Fibroblast of mammary gland (primary cell): ENCODE data around the gene ACHE.

Source experiments
- DNase-seq: peaks from one replicate; pipeline ENCODE4 v3.0.0-alpha.2; 2010; ENCODE audit warnings: low read depth
- H3K4me3 ChIP-seq: 2 replicates; pipeline ENCODE4 v1.5.1; 2011; ENCODE audit warnings: low read depth, mild to moderate bottlenecking, low read length, moderate library complexity; ENCODE audit not compliant: control insufficient read depth
- TF ChIP-seq, protein P1 (sequence below): conservative IDR thresholded peaks from 2 replicates; pipeline ENCODE4 v1.5.1; 2011; ENCODE audit warnings: low read depth, low read length, inconsistent platforms; ENCODE audit not compliant: control insufficient read depth, insufficient read depth

ACHE gene

DNA sequence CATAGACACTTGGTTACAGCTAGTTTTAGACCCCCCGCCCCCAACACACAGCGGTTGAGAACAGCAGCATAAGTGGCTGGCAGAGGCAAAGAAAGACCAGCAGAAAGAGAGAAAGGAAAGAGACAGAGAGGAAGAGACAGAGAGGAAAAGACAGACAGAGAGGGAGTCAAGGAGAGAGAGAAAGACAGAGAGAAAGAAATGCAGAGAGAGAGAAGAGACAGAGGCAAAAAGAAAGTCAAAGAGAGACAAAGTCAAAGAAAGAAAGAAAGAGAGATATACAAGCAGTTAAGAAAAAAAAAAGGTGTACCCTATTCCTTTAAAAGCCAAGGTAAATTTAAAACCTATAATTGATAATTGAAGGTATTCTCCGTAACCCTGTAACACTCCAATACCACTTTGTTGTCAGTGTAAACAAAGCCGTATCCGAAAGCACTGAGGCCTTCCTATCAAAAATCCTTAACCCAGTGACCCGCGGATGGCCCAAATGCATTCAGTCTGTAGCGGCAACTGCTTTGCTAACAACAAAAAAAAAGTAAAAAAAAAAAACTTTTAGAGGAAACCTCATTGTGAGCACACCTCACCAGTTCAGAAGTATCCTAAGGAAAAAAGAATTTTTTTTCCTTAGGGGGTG is 55.1 kb downstream of the ACHE start:
- H3K4me3 ChIP-seq, result no peak overlapping the region
- DNase-seq, result no peak
- TF ChIP-seq, protein P1, sequence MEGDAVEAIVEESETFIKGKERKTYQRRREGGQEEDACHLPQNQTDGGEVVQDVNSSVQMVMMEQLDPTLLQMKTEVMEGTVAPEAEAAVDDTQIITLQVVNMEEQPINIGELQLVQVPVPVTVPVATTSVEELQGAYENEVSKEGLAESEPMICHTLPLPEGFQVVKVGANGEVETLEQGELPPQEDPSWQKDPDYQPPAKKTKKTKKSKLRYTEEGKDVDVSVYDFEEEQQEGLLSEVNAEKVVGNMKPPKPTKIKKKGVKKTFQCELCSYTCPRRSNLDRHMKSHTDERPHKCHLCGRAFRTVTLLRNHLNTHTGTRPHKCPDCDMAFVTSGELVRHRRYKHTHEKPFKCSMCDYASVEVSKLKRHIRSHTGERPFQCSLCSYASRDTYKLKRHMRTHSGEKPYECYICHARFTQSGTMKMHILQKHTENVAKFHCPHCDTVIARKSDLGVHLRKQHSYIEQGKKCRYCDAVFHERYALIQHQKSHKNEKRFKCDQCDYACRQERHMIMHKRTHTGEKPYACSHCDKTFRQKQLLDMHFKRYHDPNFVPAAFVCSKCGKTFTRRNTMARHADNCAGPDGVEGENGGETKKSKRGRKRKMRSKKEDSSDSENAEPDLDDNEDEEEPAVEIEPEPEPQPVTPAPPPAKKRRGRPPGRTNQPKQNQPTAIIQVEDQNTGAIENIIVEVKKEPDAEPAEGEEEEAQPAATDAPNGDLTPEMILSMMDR, result no peak
